ENCODE results near the gene SLC22A3. TPM values are rescaled to one million over a fixed set of nuclear protein-coding genes. Genes with fewer than 3 reads are reported as not detected.
"Not testable (repeated sequence)": the region's sequence is repeated elsewhere in the genome, so short reads cannot be mapped to it uniquely, and the experiment has no call there.

SLC22A3 gene
- total RNA-seq, 1 donor from 2014 or later, result 4.2 TPM

GRCh38 chr6:160469153-160469552 lies 121.0 kb downstream of the SLC22A3 start:
- no peak for DNase-seq (ENCODE audit: low read depth)
- H3K4me3 ChIP-seq (ENCODE audit: low read depth, low read length), result no peak overlapping the region
- TF ChIP-seq CTCF (conservative IDR thresholded peaks at IDR 0.05; ENCODE audit: low read depth, low read length), result no peak

DNA sequence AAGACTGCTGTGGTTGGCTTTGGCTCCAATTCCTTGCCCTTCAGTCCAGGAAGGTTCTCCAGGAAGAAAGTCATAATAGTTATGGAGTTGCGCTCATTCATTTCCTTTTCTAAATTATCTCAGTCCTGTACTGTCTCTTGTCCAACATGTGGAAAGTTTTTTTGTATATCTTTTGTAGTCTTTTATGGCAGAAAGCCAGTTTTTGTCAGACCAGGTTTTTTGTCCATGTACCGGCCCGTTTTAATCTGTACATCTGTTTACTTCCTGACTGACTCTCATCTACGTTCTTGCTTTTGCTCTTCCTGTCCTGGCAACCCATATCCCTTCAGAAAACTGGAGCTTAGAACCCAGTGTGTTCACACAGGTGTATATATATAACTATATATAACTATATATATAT lies 127.9 kb downstream of the SLC22A3 start:
- not testable (repeated sequence) for H3K4me3 ChIP-seq (ENCODE audit: low read depth, low read length); DNase-seq (ENCODE audit: low read depth)

DNA sequence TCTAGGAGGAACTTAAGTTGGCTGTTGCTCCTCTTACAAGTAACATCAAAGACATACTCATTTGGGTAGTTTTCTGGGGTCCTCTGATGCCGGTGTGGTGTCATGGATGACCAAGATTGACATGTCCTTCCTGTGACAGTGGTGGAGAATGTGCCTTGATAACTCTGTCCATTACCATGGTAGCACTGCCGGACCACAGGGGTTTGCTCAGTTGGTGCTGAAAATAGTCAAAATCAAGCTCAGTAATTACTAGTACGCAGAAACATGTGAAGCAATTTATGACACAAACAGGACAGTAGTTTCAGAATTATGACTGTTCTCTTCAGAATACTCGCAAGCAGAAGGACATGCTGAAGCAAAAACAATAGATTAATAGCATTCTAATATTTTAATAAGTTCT lies 128.9 kb downstream of the SLC22A3 start:
- not testable (repeated sequence) for H3K4me3 ChIP-seq (ENCODE audit: low read depth, low read length); DNase-seq (ENCODE audit: low read depth)

DNA sequence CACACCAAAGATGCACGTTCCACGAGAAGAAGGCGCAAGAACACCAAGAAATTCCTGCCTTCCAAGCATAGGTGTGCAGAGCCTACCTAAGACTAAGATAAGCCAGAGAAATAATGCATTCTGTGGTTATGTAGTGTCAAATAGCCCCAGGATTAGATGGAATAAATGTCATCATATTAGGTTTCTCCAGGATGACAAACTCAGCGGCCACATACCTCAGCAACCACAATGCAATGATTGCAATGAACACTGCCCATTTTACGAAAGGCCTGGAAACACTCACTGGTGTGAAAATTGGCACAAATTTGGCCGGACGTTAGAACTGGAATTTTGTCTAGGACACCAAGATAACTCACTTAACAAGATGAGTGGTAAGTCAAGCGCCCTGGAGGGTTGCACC lies 129.7 kb downstream of the SLC22A3 start:
- TF ChIP-seq CTCF (conservative IDR thresholded peaks at IDR 0.05; ENCODE audit: low read depth, low read length), result no peak
- DNase-seq (ENCODE audit: low read depth), result no peak
- H3K4me3 ChIP-seq (ENCODE audit: low read depth, low read length), result no peak overlapping the region

GRCh38 chr6:160487116-160487515 lies 138.9 kb downstream of the SLC22A3 start:
- no peak overlapping the region for H3K4me3 ChIP-seq (ENCODE audit: low read depth, low read length)
- DNase-seq (ENCODE audit: low read depth), result no peak
- no peak for TF ChIP-seq CTCF (conservative IDR thresholded peaks at IDR 0.05; ENCODE audit: low read depth, low read length)

DNA sequence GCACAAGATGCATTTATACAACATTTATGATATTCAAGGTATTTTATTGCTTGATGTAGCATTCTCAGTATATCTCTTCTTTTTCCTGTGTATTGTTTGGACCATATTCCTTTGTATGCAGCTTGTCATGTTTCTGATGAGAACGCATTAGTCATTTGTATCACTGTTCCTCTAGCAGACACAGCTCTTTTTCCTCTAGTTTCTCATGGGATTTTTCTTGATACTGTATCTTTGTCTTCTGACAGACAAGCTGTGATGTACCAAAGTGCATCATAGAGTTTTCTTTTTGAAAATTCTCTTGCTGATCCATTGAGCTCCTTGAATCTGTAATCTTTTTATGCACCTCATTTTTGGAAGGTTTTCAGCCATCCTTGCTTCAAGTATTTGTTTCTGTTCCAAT lies 140.9 kb downstream of the SLC22A3 start:
- no peak for DNase-seq (ENCODE audit: low read depth)
- H3K4me3 ChIP-seq (ENCODE audit: low read depth, low read length), result no peak overlapping the region
- TF ChIP-seq CTCF (conservative IDR thresholded peaks at IDR 0.05; ENCODE audit: low read depth, low read length), result no peak

DNA sequence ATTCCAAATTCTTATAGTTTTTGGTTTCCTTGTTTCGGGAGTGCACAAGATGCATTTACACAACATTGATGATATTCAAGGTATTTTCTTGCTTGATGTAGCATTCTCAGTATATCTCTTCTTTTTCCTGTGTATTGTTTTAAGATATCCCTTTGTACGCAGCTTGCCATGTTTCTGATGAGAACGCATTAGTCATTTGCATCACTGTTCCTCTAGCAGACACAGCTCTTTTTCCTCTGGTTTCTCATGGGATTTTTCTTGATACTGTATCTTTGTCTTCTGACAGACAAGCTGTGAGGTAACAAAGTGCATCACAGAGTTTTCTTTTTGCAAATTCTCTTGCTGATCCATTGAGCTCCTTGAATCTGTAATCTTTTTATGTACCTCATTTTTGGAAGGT lies 146.4 kb downstream of the SLC22A3 start:
- no peak for DNase-seq (ENCODE audit: low read depth)
- TF ChIP-seq CTCF (conservative IDR thresholded peaks at IDR 0.05; ENCODE audit: low read depth, low read length), result no peak
- no peak overlapping the region for H3K4me3 ChIP-seq (ENCODE audit: low read depth, low read length)

- H3K4me3 ChIP-seq (ENCODE audit: low read depth, low read length), result no peak overlapping the region
- DNase-seq (ENCODE audit: low read depth), result no peak
- no peak for TF ChIP-seq CTCF (conservative IDR thresholded peaks at IDR 0.05; ENCODE audit: low read depth, low read length)
Measured at GRCh38 chr6:160500639-160501038, 152.5 kb downstream of the SLC22A3 start.

Other genes starting within 250 kb of the SLC22A3 start
- 0.12 TPM in 1 of 2 replicates, not detected in the other for gene SLC22A1, start 226.6 kb upstream of the SLC22A3 start, total RNA-seq
- gene SLC22A2, start 89.6 kb upstream of the SLC22A3 start, total RNA-seq, result not detected in 2 replicates

Data from epithelial cell of proximal tubule (primary cell).